ENCODE data around the gene ZNF438.

ZNF438 gene

GRCh38 chr10:30822693-30823465, 208.8 kb downstream of the ZNF438 start:
- DNase-seq (ENCODE audit: low spot score), result no peak

GRCh38 chr10:30821994-30822692, 209.5 kb downstream of the ZNF438 start:
- DNase-seq (ENCODE audit: low spot score), result no peak

- DNase-seq (ENCODE audit: low spot score), result no peak
These were observed 210.2 kb downstream of the ZNF438 start for GRCh38 chr10:30821261-30821993.

GRCh38 chr10:30820261-30820991, 211.2 kb downstream of the ZNF438 start:
- DNase-seq (ENCODE audit: low spot score), result peak; percentile 87

GRCh38 chr10:30819341-30820181, 212.1 kb downstream of the ZNF438 start:
- DNase-seq (ENCODE audit: low spot score), result no peak

GRCh38 chr10:30818854-30819253, 212.8 kb downstream of the ZNF438 start:
- no peak for DNase-seq (ENCODE audit: low spot score)

GRCh38 chr10:30818010-30818660, 213.5 kb downstream of the ZNF438 start:
- peak; percentile 47 for DNase-seq (ENCODE audit: low spot score)

GRCh38 chr10:30817541-30817940, 214.1 kb downstream of the ZNF438 start:
- DNase-seq (ENCODE audit: low spot score), result no peak

GRCh38 chr10:30816820-30817171, 214.9 kb downstream of the ZNF438 start:
- no peak for DNase-seq (ENCODE audit: low spot score)

- no peak for DNase-seq (ENCODE audit: low spot score)
These were observed 215.4 kb downstream of the ZNF438 start for GRCh38 chr10:30816159-30816819.

GRCh38 chr10:30813872-30814481, 217.7 kb downstream of the ZNF438 start:
- DNase-seq (ENCODE audit: low spot score), result peak; percentile 75

- peak; percentile 87 for DNase-seq (ENCODE audit: low spot score)
These were observed 219.4 kb downstream of the ZNF438 start for GRCh38 chr10:30812018-30812851.

- DNase-seq (ENCODE audit: low spot score), result no peak
These were observed 220.2 kb downstream of the ZNF438 start for GRCh38 chr10:30811276-30812017.

- no peak for DNase-seq (ENCODE audit: low spot score)
These were observed 221.2 kb downstream of the ZNF438 start for GRCh38 chr10:30810416-30810815.

- DNase-seq (ENCODE audit: low spot score), result no peak
These were observed 224.8 kb downstream of the ZNF438 start for GRCh38 chr10:30806850-30807249.

GRCh38 chr10:30805061-30805460, 226.6 kb downstream of the ZNF438 start:
- DNase-seq (ENCODE audit: low spot score), result no peak

- no peak for DNase-seq (ENCODE audit: low spot score)
These were observed 227.1 kb downstream of the ZNF438 start for GRCh38 chr10:30804478-30805055.

- DNase-seq (ENCODE audit: low spot score), result peak; percentile 37
These were observed 227.8 kb downstream of the ZNF438 start for GRCh38 chr10:30803892-30804322.
